GM18502 (cell line): ENCODE results near the gene CNTN6.

ENCODE experiments used
- ATAC-seq: cut with Tn5 transposase; IDR thresholded peaks from one replicate; pipeline ENCODE4 v1.9.1; 2021; ENCODE audit warnings: mild to moderate bottlenecking; ENCODE audit not compliant: unreplicated experiment, poor library complexity

CNTN6 gene

DNA sequence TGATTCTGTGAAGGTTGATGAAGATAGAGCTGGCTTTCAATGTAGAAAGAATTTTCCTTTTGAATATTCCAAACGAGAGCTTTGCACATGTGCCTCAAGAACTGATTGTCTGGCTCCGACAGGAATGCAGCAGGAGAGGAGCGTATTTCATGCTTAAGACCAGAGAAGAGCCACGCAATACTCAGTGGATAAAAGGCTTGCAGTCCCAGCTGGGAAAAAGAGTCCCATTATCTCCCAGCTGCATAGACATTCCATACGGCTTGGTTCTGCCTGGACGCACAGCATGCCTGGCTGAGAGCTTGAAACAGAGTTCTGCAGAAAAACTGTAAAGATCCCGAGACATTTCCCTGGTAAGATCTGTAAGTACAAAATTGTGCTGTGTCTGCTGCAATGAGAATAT is at the start of gene CNTN6:
Gene CNTN6 (plus strand): TSS at position 254 of the 400 bp plus-strand sequence. CDS start 54,985 bp downstream, outside the sequence.
- ATAC-seq, result no peak

DNA sequence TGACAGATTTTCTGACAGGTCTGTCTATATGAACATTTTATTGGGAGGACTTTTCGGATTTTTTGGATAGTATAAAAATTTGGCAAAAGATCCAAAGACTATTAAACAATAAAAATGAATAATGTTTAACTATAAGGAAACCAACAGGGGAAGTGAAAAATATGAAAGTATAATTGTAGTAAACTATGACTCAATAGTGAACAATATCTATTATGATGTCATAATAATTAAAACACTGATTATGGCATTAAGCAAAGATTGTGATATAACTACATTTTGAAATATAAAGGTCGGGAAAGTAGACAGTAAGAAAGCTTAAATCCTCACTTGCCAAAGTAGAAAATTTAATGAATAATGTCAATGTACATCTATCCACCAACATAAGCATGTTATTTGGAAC is 44.3 kb upstream of the CNTN6 start:
- no peak for ATAC-seq

DNA sequence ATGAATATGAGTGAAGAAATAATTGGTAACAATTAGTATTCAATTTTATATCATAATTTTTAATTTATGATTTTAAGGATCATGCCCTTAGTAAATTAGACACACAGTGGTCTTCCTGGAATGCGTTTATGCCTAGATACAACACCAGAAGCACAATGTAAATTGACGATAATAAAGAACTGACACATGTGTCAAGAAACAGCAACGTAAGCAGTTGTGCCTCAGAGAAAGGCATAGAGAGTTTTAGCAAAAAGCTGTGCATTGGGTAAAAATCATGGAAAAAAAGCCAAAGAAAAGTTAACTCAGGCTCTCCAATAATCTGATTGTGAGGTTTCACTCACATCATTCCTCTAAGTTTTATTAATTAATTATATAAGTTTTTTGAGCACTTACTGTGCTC is 37.0 kb upstream of the CNTN6 start:
- ATAC-seq, result no peak

DNA sequence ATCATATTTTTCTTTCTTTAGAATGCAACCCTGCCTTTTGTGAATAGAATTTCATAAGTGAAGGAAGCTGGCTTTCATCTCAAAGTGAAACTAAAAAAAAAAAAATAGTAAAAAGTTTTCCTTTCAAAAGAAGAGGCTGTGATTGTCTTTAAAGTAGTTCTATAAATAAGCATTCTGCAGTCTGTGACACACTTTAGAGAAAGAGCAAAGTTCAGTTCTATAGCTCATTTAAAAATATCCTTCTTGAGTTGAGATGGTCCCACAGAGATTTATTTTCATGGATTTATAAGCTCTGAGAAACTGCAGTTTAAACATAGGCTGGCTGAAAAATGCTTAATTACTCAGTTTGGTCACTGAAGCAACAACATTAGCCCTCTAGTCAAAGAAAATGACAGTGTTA is 36.1 kb upstream of the CNTN6 start:
- ATAC-seq, result no peak

DNA sequence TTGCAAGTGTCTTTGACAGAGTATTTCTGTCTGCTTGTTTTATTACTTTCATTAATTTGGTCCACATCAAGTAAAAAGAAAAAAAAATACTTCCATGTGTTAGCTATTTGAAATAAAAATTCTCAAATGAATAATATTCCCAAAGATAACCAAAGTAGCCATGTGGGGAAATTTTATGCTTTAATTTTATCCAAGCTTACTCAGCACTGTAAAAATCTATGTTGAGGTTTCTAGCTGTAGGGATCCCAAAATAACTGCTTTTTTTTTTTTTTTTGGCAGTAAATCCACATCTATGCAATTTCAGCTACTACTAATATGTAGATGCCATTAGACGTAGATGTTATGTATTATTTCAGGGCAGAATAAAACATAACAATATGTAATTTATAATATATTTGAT is 35.4 kb upstream of the CNTN6 start:
- ATAC-seq, result no peak

DNA sequence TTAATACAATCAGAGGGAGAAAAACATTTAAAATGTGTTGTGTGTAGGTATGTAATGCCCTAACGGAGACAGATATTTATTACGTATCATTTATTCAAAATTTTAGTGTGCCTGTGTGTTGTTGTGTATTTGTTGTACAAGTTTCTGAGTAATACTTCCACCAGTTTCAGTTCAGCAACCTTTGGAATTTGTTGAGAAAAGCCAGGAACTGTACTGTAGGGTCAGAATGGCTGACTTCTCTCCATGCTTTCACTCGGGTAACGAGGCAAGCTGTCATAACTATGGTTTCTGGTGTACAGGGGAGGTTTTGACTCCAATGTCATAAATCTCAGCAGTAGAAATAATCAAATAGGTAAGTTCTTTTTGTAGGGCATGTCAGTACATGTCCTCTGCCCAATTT is 23.8 kb upstream of the CNTN6 start:
- ATAC-seq, result no peak

DNA sequence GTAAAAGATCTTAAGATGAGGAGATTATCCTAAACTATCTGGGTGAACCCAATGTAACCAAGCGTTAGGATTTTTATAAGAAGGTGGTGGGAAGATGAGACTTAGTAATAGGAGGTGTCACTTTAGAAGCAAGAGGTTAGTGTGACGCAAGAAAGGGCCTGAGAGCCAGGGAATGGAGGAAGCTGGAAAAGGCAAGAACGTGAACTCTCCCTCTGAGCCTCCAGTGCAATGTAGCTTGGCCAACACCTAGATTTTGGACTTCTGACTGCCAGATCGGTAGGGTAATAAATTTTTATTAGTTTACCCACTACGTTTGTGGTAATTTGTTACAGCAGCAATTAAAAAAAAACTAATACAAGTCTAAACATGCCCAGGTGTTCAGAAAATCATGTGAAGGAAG is 20.8 kb upstream of the CNTN6 start:
- ATAC-seq, result no peak

DNA sequence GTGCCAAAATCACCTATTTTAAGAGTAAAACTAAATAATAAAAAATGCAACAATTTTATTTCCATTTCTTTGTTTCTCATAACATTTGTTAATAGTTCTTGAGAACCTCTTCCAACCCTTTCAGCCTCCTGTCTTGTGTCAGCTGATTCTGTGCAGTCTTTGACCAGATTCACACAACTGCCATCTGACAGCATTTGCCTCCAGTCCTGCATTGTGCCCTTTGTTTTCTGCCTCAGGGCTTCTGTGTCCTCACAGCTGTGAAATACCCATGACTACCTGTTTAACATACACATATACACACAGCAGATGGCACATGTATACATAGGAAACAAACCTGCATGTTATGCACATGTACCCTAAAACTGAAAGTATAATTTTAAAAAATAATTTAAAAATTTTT is 13.2 kb upstream of the CNTN6 start:
- no peak for ATAC-seq

DNA sequence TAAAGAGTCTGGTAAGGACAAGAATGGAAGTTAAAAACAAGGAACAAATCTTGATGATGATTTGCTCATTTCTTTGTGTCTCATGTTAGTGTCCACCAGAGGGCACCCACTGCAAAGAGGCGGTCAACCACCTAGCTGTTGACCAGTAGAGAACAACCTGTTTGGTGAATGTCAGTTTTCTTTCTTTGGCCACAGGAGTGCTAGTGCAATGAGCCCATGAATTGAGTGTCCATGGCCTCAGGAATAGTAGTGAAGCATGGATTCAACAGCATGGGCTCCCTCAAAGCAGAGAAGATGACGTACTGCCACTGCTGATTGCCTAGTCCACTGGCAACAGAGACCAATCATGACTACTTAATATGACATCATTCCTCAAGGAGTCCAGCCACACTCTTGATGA is 10.7 kb upstream of the CNTN6 start:
- ATAC-seq, result peak; percentile 63

DNA sequence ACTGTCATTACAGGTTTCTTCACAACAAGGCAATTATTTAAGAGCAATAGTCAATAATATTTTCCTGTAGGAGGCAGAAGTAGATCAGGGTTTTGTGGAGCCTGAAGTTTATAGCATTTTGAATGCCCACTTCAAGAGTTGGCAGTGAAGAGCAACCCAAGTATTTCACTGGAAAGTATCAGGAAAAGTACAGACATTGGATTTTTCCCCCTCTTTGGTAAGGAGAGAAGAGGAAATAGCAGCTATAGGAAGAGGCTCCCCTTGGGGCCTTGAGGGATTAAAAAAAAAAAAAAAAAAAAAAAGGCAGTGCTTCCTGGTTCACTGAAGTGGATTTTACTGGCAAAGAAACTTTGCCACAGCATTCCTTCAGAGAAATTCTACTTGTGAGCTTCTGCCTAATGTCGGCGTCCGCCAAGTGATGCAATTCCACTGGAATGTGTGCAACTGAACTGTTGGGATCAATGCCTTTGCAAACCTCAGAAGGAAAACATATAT is 5.7 kb upstream of the CNTN6 start:
- no peak for ATAC-seq

DNA sequence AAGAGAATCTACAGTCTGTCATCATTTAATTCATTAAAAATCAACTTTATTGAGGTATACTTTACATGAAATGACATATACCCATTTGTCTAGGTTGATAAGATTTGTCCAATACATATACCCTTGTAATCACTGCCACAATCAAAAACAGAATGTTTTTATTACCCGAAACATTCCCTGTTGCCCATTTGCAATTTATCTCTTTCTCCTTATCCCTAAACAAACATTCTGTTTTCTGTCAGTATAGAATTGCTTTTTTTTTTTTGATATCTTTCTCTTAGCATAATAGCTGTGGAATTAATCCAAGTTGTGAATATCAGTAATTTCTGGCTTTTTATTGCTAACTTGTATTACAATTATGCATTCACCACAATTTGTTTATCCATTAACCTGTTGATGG is 4.3 kb upstream of the CNTN6 start:
- ATAC-seq, result no peak

DNA sequence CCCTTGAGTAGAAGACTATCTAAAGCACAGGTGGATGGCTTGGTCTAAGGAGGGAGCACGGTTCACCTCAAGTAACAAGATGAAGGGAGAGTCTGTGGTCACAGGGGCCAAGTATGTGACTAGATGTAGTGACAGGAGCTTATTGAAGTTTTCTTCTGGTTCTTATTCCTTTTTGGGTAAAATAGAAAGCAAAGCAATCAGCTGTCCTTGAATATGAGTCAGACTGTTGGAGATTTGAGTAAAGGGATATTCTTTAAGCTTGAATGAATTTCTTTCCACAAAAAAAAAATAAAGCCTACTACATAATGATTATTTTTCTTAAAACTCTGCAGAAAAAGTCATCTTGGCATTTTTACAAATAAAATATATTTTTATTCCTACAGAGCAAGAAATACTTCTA is 1.5 kb upstream of the CNTN6 start:
- no peak for ATAC-seq

DNA sequence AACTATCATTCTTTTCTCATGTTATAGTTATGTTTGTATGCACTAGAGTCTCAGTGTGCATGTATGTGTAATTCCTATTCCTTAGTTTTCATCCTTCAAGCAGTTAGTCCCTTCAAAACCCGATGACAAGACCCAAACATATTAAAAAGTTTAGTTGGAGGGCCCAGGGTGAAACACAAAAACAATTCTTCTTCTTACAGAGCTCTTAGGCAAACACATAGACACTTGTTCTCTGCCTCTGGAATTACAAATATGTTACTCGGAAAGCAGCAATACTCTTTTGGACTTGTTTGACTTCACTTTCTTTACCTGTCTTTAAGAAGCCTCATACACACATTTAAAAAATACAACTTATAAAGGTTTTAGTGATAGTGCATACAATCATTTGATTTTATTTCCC is 763 bp upstream of the CNTN6 start:
- no peak for ATAC-seq

DNA sequence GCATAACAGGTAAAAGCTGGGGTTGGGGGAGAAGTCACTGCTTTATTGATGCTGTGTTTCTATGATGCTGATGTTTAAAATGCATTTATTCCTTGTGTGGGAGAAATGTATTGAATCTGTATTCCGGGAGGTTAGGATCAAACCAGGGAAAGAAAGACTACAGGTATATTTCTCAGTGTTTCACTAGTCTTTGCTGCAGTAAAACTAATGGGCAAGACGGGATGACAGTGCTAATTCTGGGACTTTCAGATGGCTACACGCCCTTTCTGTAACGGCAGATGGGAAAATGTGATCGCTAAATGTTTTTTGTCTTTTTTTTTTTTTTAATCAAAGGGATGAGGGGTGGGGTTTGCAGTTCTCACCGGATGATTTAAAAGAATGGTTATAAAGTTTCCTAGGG is 393 bp downstream of the CNTN6 start:
- no peak for ATAC-seq

DNA sequence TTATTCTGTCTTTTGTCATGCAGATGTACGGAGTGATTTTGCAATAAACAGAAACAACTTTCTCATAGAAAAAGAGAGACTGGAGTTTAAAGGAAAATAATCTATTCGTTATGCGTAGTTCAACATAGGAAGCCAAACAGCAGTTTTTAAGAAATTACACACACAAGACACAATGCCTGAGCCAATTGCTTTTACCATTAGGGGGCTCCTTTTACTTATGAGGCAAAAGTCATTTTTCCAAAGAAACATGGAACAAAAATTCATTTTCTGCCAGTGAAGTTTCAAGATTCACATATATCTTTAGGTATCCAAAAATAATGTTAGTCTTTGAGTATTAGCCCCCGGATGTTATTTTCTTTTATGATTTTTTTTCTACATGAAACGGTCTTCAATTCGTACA is 10.7 kb downstream of the CNTN6 start:
- no peak for ATAC-seq

DNA sequence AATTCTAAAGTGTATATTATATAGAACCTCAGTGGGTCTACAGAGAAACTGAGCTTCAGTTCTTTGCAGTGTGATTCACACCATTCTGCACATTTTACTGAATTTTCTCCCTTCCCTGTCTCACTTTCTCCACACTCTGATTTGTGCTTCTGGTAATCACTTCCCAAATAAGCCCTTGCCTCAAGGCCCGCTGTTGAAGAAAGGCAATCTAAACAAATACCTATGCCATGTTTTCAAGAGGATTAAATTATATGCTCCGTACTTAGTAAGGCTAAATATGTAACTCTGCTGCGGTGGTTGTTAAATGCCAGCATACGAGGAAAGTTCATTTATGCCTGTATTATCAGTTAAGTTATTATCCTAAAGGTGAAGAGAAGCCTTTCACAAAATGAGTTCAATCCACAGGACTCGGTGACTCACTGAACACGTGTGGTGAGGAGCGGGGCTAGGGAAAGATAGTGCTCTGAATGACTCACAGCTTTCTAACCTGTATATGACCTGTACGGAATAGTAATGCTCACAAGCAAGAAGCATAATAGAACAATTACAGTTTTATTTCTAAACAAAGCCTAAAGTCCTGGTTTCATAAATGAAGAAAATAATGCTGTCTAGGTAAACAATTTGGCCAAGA is 25.1 kb downstream of the CNTN6 start:
- ATAC-seq, result no peak

DNA sequence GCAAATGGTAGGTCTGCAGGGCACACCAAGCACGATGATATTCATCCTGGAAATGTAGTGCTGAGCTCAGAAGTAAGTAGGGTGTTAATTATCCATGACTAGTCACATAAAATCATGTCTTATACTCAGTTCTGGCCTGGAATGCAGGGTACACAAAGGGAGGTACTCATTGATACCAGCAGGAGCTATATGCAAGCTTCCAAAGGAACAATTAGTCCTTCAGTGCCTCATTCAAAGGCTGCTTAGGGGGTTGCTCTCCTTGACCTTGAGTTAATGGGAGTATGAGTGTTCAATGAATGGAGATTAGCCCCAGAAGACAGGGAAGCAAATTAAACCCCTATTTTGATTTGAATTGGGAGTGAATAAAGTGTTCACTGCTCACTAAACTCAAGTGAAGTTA is 38.3 kb downstream of the CNTN6 start:
- ATAC-seq, result no peak

DNA sequence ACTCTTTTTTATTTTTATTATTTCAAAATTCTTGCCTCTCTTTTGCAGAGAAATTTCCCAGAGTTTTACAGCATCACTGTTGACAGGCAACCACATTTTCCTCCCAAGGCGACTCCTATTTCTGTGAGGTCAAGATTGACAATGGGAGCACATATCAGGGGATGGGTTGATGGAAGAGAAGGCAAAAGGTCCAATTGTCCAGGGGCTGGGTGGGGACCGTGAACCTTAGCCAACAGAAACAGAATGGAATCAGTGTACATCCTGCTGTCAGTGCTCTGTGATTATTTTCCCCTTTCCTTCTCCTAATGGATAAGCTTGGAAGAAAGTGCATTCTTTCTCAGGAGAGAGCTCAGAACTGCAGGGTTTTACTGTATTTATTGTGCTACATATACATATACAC is 42.4 kb downstream of the CNTN6 start:
- no peak for ATAC-seq

DNA sequence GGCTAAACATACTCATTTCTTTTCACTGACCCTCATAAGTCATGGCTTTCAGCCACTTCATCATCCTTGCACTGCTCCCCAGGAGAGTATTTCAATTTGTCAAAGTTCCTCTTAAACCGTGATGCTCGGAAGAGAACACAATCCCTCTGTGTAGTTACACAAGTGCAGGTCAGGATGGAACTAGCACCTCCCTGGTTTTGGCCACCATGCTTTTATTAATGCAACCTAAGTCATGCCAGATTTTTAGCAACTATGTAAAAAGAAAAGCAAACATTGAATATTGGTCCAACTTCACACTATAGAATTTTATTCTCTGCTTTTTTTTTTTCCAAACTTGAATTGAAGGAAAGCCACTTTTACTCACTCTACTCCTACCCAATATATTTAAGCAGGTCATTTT is 45.2 kb downstream of the CNTN6 start:
- no peak for ATAC-seq

DNA sequence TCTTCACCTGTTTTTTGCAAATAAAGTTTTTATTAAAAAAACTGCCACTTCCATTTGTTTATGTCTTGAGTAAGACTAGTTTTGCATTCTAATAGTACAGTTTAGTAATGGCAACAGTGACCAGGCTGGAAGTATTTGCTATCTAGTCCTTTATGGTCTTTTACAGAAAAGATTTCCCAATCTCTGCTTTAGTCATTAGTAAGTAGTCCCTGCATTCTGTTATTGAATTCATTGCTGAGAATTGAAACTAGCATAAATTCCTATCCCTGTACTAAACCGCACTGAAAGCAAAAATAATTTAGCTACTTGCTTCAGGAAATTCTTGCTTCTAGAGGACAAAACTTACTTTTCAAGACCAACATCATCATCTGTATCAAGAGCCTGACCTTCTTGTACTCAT is 46.2 kb downstream of the CNTN6 start:
- ATAC-seq, result no peak

DNA sequence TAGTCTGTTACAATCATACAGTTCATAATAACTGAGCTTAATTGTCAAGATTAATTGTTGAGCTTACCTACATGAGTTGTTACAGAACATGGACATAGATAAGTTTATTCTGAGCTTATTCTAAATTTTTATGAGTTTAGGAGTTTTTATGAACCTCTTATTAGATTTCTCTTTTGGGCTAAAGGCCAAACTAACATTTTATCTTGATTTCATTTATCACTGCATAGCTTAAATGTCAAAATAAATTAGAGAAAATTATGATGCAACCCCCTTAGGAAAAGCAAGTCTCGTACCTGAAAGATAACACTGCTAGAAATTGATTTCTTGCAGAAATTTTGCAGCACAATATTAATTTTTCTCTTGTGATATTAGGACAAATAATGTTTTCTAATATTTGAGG is 54.5 kb downstream of the CNTN6 start:
- ATAC-seq, result no peak

DNA sequence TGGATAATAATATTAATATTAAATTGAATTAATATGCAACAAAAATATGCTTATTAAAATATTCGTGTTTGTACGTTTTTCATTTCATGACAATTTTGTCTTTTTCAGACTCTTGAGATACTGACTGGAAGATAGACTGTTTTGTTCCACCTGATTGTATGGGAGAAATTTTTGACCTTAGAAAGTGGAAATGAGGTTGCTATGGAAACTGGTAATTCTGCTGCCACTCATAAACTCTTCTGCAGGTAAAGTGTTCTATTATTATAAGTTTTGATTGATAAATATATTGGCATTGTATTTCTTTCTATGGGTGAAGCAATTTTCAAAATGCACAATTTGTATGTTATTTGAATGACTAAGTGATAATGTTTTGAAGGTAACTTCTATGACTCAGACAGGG is 55.0 kb downstream of the CNTN6 start:
- ATAC-seq, result no peak

DNA sequence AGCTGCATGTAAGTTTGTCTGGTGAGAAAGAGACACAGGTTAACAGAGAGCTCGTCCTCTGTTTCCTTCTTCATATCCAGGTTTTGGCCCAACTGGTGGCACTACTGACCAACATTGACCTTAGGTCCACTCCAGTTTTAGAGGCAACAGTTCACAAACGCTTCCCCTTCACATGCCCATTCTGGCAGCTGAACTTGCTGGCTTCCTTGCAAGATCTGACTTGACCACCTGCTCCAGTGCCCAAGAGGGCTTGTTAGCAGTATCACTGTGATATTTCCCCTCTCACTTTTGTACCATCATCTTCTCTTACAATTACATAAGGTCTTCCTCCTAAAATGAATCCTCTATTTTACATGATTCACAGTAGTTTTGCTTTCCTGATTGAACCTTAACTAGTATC is 71.3 kb downstream of the CNTN6 start:
- ATAC-seq, result no peak
